GM10248 (cell line): ENCODE measurements around the gene GOSR1.

Experiments
- CTCF ChIA-PET: fragments of 300-600 bp; sonication (Branson Sonifier 250); formaldehyde crosslinking; extraction: SDS; loops from one replicate; lab custom pipeline; 2021; ENCODE audit warnings: antibody characterized with exemption; lab: Yijun Ruan, JAX
- POLR2A ChIA-PET: fragments of 350-650 bp; sonication (Branson Sonifier 250); formaldehyde crosslinking; extraction: SDS; loops from one replicate; lab custom pipeline; 2020; ENCODE audit warnings: antibody characterized with exemption; lab: Yijun Ruan, JAX
- DNase-seq: peaks from one replicate; pipeline ENCODE4 v3.0.0; 2012; ENCODE audit errors: extremely low spot score
- TF ChIP-seq, protein P1 (sequence below): IDR thresholded peaks from 2 replicates; pipeline ENCODE4 v1.5.1; 2012; ENCODE audit warnings: mild to moderate bottlenecking, low read depth; ENCODE audit errors: extremely low read depth, missing control alignments, control extremely low read depth

The GOSR1 gene

DNA sequence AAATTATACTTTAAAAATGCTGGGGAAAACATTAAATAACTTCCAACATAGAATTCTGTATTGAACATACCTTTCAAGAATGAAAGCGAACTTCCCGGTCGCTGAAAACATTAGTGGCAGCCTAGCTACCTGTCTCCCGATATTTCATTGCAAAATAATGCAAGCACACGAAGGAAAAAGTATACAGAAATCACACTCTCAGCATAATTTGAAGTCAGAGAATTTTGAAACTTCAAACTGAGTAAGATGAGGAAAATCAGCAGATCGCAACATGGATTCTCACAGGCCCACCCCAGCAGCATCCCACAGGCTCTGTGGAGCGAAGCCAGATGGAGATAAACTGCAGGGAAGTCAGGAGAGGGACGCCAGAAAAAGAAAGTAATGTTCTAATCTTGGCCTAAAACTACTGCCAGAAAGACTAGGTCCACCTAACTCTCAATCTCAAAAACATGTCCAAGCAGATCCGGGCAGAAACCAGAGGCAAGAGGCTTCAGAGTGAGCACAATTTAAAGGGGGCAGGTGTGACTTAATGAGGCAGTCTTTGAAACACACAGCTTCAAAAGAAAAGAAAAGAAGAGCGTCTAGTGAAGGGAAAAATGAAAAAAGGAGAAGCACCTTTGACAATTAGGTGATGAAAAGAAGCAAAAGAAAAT, 4.8 kb upstream of the GOSR1 start:
- DNase-seq: no peak
- ChIA-PET POLR2A (no interaction called here), CTCF (interaction anchor here (1.6 kb wide), 1 partner anchor 10 kb away, joined by 4 read pairs; no protein-coding TSS in a partner anchor)
- TF ChIP-seq, protein P1, sequence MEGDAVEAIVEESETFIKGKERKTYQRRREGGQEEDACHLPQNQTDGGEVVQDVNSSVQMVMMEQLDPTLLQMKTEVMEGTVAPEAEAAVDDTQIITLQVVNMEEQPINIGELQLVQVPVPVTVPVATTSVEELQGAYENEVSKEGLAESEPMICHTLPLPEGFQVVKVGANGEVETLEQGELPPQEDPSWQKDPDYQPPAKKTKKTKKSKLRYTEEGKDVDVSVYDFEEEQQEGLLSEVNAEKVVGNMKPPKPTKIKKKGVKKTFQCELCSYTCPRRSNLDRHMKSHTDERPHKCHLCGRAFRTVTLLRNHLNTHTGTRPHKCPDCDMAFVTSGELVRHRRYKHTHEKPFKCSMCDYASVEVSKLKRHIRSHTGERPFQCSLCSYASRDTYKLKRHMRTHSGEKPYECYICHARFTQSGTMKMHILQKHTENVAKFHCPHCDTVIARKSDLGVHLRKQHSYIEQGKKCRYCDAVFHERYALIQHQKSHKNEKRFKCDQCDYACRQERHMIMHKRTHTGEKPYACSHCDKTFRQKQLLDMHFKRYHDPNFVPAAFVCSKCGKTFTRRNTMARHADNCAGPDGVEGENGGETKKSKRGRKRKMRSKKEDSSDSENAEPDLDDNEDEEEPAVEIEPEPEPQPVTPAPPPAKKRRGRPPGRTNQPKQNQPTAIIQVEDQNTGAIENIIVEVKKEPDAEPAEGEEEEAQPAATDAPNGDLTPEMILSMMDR: no peak

DNA sequence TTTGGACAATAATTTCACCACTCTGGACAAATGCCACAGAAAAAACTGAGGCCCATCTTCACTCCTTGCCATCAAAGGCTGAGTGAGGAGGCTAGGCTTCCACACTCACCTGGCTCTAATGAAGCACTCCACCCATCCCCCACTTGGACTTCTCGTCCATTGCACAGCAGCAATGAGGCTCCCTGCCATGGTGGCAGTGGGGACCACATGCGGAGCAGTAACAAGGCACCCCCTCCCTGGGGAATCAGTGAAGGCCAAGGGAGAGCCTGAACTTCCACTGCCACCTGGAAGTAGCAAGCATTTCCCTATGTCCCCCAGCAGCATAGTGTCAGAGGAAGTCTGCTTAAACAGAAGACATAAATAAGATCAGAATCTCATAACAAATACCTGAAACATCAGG, 2.0 kb upstream of the GOSR1 start:
- TF ChIP-seq, protein P1: no peak
- ChIA-PET POLR2A (no interaction called here), CTCF (interaction anchor here (0.7 to 3.9 kb wide), 4 partner anchors 8 to 244 kb away, joined by 3 to 41 read pairs (median 10); no protein-coding TSS in a partner anchor)
- DNase-seq: no peak

DNA sequence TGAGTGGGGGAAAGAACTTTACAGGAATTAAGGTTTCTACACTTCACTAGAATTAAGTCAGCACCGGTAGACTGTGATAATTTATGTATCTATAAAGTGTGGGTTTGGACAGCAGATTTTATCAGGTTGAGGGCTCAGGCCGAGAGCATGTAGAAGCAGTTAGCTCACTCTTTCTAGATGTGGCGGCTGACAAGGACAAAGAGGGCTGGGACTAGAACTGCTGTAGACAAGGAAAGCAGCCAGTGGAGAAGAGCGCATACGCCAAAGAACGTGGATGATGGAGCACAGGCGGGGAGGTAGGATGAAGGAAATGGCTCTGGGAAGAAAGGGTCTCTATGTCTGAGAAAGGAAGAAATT, 504 bp upstream of the GOSR1 start:
- CTCF ChIA-PET: interaction anchor here (0.6 to 3.9 kb wide), 36 partner anchors 9 to 372 kb away, joined by 3 to 41 read pairs (median 4); partner anchors contain the start of gene CRLF3
- DNase-seq: no peak

DNA sequence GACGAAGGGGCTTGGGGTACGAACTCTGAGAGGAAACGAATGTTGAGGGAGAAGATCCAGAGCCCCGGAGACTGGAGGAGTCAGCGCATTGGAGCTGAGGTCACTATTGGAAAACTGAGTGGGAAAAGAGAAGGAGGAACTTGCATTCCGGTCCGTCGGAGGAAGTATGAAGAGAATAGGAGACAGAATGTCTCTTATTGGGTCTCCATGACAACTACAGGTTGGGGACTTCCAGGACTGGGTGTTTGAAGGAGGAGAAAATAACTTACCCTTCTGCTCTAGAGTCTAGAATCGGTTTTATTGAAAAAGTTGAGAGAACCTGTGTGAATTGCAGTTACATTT, 537 bp downstream of the GOSR1 start:
- CTCF ChIA-PET: interaction anchor here (1.0 to 3.9 kb wide), 17 partner anchors 8 to 373 kb away, joined by 3 to 41 read pairs (median 7); no protein-coding TSS in a partner anchor
- POLR2A ChIA-PET: interaction anchor here (0.6 kb wide), 1 partner anchor 1014 kb away, joined by 3 read pairs; no protein-coding TSS in a partner anchor
- peak; percentile 47 for DNase-seq

More for the DNA sequence above, 504 bp upstream of the GOSR1 start:
- POLR2A ChIA-PET: no interaction called here
- TF ChIP-seq, protein P1: no peak

DNA sequence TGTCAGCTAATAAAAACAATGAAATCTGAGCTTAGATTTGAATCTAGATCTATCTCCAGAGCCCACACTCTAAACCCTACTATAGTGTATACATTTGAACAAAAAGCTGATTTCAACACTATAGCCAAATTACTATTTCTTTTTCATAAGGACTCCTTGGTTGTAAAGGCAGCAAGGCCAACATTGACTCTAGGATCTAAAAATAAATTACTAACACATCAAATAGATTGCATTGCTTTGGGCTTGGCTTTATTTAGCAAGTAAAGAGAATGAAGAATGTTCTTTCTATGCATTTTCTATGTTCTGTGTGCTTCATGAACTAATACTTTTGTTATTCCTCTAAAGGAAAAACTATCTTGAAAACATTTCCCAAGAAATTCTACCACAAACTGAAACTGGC, 5.3 kb downstream of the GOSR1 start:
- ChIA-PET CTCF (interaction anchor here (1.4 to 1.5 kb wide), 2 partner anchors 10 to 29 kb away, joined by 3 to 4 read pairs; no protein-coding TSS in a partner anchor), POLR2A (no interaction called here)
- DNase-seq: no peak
- TF ChIP-seq, protein P1: no peak

More for the DNA sequence above, 537 bp downstream of the GOSR1 start:
- TF ChIP-seq, protein P1: no peak

DNA sequence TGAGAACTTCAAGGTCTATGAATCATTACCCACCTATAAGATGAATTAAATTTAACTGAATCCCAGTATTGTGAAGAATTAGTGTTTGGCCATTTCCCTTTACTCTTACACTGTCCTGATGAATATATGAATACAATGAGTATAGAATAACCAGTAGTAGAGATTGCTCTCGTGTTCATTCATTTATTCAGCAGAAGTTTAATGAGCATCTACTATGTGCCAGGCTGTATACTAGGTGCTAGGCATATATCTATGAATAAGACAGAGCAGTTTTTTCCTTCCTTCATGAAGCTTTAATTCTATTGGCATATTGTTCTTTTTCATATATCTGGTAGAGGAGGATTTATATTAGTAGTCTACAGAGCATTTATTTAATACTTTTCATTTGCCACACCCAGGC, 6.0 kb downstream of the GOSR1 start:
- TF ChIP-seq, protein P1: no peak
- POLR2A ChIA-PET: no interaction called here
- CTCF ChIA-PET: interaction anchor here (1.5 kb wide), 1 partner anchor 11 kb away, joined by 4 read pairs; no protein-coding TSS in a partner anchor
- no peak for DNase-seq
